Stimulated activated CD4-positive, alpha-beta T cell treated with anti-CD3 and anti-CD28 coated beads, Interleukin-2, amount 100 ng/mL, for 4 hours (primary cell): Measurements from ENCODE around the gene HRH4.

Experiments used
- DNase-seq: peaks from one replicate; pipeline ENCODE4 v3.0.0-alpha.2; 2020; ENCODE audit warnings: low read depth

Gene HRH4

DNA sequence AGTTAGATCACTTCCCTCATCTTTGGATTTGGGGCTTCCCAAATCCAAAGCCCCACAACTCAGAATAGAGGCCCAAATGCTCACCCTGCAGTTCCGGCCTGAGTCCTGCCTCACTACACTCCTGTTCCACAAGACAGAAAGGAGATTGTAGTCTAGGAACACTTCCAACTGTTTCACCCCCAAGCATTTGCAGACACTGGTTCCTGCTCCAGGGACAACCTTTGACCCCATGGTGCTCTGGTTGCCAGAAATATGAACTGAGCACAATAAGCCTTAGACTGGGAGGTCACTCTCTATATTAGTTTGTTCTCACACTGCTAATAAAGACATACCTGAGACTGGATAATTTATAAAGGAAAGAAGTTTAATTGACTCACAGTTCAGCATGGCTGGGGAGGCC lies 49.0 kb downstream of the HRH4 start:
- no peak for DNase-seq

DNA sequence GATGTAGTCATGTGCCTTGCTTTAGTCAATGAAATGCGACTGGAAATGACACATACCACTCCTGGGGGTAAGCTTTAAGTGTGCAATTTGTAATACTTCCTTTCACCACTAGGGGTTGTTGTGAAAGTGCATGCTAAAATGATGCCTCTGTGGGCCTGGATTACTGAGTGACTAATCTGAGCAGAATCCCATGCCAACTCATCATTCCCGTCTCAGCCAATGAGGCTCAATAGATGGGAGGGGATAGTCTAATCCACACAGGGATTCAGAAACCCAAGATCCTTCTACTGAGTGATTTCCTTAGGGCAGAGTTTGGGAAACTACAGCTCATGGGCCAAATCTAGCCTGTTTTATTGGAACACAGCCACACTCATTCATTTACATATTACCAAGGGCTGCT lies 54.0 kb downstream of the HRH4 start:
- no peak for DNase-seq

GRCh38 chr18:24515721-24516120 lies 55.3 kb downstream of the HRH4 start:
- DNase-seq: no peak

- DNase-seq: no peak
Measured at GRCh38 chr18:24516261-24516660, 55.8 kb downstream of the HRH4 start.

- no peak for DNase-seq
Measured at GRCh38 chr18:24517554-24517953, 57.1 kb downstream of the HRH4 start.

- no peak for DNase-seq
Measured at GRCh38 chr18:24518596-24518995, 58.2 kb downstream of the HRH4 start.
